Neuron (in vitro differentiated cells): Measurements from ENCODE around the gene FAM89A.
A peak's percentile ranks its signal among the peaks of the same experiment; 100 is the strongest.
"Not testable (repeated sequence)": the region's sequence is repeated elsewhere in the genome, so short reads cannot be mapped to it uniquely, and the experiment has no call there.

Experiments
- H2AFZ ChIP-seq: one replicate; pipeline ENCODE4 v1.6.1; 2013; ENCODE audit warnings: low read depth, mild to moderate bottlenecking, inconsistent platforms, low read length, moderate library complexity
- H3K27me3 ChIP-seq: one replicate; pipeline ENCODE4 v1.6.1; 2013; ENCODE audit warnings: low read length; ENCODE audit not compliant: insufficient read depth
- H3K36me3 ChIP-seq: one replicate; pipeline ENCODE4 v1.6.1; 2013; ENCODE audit warnings: low read length; ENCODE audit not compliant: insufficient read depth
- H3K4me1 ChIP-seq: one replicate; pipeline ENCODE4 v1.6.1; 2013; ENCODE audit warnings: low read length; ENCODE audit not compliant: insufficient read depth
- H3K4me3 ChIP-seq: 2 replicates; pipeline ENCODE4 v1.5.1; 2013; ENCODE audit warnings: mild to moderate bottlenecking, low read length, moderate library complexity
- H3K9me3 ChIP-seq: one replicate; pipeline ENCODE4 v1.6.1; 2013; ENCODE audit warnings: low read length

Gene FAM89A

DNA sequence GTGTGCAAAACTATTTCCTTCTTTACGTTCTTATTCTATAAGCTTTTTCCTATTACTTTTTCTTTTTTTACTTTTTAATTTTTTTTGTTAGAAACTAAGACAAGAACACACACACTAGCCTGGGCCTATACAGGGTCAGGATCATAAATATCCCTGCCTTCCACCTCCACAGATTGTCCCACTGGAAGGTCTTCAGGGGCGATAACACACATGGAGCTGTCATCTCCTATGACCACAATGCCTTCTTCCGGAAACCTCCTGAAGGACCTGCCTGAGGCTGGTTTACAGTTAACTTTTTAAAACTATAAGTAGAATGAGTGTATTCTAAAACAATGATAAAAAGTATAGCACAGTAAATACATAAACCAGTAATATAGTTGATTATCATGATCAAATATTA lies 10.3 kb upstream of the FAM89A start:
- H3K36me3 ChIP-seq, result no peaks in the 10 kb centered on the region

DNA sequence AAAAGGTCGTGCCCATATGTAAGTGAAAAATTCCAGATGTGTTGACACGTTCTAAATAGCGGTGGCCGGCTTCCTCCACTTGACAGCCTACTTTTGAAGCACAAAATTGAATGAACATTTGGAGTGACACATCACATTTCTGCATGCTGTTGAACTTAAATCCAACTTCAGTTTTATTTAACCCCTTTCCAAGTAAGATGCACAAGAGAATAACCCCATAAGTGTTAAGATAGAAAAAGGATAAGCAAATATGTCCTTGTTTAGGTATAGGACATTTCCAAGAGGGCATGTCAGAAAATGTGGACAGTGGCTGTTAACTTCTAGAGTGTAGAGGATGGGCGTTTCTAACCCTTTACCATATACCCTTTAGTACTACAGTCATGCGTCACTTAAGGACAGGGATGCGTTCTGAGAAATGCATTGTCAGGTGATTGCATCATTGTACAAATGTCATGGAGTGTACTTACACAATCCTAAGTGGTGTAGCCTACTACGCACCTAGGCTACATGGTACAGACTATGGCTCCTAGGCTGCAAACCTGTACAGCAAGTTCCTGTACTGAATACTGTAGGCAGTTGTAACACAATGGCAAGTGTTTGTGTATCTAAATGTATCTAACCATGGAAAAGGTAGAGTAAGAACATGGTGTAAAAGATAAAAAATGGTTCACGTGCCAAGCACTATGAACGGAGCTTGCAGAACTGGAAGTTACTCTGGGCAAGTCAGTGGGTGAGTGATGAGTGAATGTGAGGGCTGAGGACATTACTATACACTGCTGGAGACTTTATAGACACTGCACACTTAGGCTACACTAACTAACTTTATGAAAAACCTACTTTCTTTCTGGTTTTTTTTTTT lies 9.3 kb upstream of the FAM89A start:
- H3K27me3 ChIP-seq, result peaks cover 12% of the 10 kb centered on the region
- H2AFZ ChIP-seq, result no peak overlapping the region
- H3K36me3 ChIP-seq, result no peaks in the 10 kb centered on the region
- peaks cover 7% of the 10 kb centered on the region for H3K9me3 ChIP-seq
- H3K4me1 ChIP-seq, result peaks cover 17% of the 10 kb centered on the region
- H3K4me3 ChIP-seq, result no peak overlapping the region

More for the DNA sequence above, 10.3 kb upstream of the FAM89A start:
- no peak overlapping the region for H2AFZ ChIP-seq
- no peaks in the 10 kb centered on the region for H3K9me3 ChIP-seq
- peaks cover 19% of the 10 kb centered on the region for H3K4me1 ChIP-seq
- H3K27me3 ChIP-seq, result peaks cover 9% of the 10 kb centered on the region
- no peak overlapping the region for H3K4me3 ChIP-seq

DNA sequence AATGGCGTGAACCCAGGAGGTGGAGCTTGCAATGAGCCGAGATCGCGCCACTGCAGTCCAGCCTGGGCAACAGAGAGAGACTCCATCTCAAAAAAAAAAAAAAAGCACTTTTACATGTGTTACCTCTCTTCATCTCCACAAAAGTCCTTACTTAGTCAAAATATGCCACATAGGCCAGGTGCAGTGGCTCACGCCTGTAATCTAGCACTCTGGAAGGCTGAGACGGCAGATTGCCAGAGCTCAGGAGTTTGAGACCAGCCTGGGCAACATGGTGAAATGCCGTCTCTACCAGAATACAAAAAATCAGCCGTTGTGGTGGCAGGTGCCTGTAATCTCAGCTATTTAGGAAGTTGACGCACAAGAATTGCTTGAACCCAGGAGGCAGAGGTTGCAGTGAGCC lies 8.4 kb upstream of the FAM89A start:
- H3K9me3 ChIP-seq, H3K4me3 ChIP-seq, H3K36me3 ChIP-seq, H3K4me1 ChIP-seq, H2AFZ ChIP-seq: not testable (repeated sequence)
- peaks cover 12% of the 10 kb centered on the region for H3K27me3 ChIP-seq

DNA sequence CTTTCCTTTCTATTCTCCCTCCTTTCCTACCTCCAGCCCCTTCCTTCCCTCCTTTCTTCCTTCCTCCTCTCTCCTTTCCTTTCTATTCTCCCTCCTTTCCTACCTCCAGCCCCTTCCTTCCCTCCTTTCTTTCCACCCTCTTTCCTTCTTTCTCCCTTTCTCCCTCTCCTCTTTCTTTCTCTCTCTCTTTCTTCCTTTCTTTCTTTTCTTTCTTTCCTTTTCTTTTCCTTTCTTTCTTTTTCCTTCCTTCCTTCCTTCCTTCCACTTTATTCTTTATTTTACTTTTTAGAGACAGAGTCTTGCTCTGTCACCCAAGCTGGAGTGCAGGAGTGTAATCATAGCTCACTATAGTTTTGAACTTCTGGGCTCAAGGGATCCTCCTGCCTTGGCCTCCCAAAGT lies 7.5 kb upstream of the FAM89A start:
- H2AFZ ChIP-seq, H3K36me3 ChIP-seq, H3K4me1 ChIP-seq, H3K9me3 ChIP-seq, H3K4me3 ChIP-seq: not testable (repeated sequence)
- H3K27me3 ChIP-seq, result peaks cover 12% of the 10 kb centered on the region

- Histone ChIP-seq H3K4me3 (no peak overlapping the region), H3K9me3 (peaks cover 7% of the 10 kb centered on the region), H3K4me1 (no peaks in the 10 kb centered on the region), H2AFZ (no peak overlapping the region), H3K27me3 (peaks cover 12% of the 10 kb centered on the region), H3K36me3 (no peaks in the 10 kb centered on the region)
Observed at GRCh38 chr1:231046730-231047395, 6.8 kb upstream of the FAM89A start.

GRCh38 chr1:231045921-231046729 lies 6.1 kb upstream of the FAM89A start:
- H3K4me1 ChIP-seq, H2AFZ ChIP-seq, H3K4me3 ChIP-seq, H3K36me3 ChIP-seq, H3K9me3 ChIP-seq: not testable (repeated sequence)
- H3K27me3 ChIP-seq, result peaks cover 12% of the 10 kb centered on the region

DNA sequence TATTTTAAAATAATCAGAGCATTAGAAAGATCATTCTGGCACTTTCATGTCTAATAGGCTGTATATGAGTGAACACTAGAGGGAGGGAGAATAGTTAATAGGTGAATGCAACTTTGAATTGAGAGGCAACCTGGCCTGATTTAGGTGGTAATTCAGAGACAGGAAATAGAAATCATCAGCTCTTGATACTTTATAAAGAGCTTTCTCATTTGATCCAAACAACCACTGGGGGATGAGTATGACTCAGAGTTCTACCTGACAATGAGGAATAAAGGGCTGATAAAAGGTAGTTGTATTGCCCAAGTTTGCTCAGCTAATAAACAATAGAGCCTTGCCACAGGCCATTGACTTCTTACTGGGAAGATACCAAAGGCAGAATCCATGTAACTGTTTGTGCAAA lies 5.2 kb upstream of the FAM89A start:
- peaks cover 9% of the 10 kb centered on the region for H3K4me1 ChIP-seq
- no peak overlapping the region for H3K4me3 ChIP-seq
- H2AFZ ChIP-seq, result no peak overlapping the region
- no peaks in the 10 kb centered on the region for H3K36me3 ChIP-seq
- H3K9me3 ChIP-seq, result peaks cover 7% of the 10 kb centered on the region
- H3K27me3 ChIP-seq, result peaks cover 12% of the 10 kb centered on the region

DNA sequence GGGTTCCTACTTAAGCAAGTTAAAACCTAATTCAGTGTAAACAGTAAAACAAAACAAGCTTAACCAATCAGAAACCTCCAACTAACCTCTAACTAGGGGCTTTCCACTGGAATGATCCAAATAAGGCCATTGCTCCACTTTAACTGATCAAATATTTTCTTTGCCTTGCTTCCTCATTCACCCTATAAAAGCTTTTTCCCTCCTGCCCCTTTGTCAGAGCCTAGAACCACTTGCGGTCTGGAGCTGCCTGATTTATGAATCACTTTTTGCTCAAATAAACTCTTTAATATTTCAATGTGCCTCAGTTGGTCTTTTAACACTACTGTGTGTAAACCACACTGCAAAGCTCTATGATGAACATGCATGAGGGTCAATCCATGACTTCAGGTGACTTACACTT lies 4.5 kb upstream of the FAM89A start:
- Histone ChIP-seq H3K27me3 (peaks cover 12% of the 10 kb centered on the region), H3K9me3 (peaks cover 7% of the 10 kb centered on the region), H2AFZ (no peak overlapping the region)

DNA sequence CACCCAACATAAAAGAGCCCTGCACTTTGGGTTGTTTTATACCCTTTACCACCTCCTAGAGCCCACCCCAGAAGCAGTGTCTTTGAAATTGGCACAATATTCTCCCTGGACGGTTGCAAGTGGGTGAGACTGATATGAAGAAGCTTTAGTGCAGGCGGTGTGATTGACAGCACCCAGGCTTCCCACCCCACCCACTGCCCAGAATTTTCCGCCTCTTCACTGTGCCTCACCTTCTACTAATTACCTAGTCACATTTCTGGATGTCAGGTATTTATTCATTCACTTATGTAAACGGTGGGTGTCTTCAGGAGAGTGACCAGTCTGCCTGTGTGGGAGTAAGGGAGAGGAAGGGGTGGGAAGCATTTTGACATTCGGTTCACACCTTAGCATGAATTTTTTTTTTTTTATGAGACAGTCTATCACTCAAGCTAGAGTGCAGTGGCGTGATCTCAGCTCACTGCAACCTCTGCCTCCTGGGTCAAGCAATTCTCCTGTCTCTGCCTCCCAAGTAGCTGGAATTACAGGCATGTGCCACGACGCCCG lies 1.7 kb upstream of the FAM89A start:
- Histone ChIP-seq H3K4me1 (peaks cover 21% of the 10 kb centered on the region), H3K36me3 (no peaks in the 10 kb centered on the region), H2AFZ (no peak overlapping the region), H3K9me3 (peaks cover 7% of the 10 kb centered on the region), H3K27me3 (peaks cover 4% of the 10 kb centered on the region), H3K4me3 (no peak overlapping the region)

More for the DNA sequence above, 4.5 kb upstream of the FAM89A start:
- Histone ChIP-seq H3K4me1 (peaks cover 10% of the 10 kb centered on the region), H3K36me3 (no peaks in the 10 kb centered on the region), H3K4me3 (no peak overlapping the region)

DNA sequence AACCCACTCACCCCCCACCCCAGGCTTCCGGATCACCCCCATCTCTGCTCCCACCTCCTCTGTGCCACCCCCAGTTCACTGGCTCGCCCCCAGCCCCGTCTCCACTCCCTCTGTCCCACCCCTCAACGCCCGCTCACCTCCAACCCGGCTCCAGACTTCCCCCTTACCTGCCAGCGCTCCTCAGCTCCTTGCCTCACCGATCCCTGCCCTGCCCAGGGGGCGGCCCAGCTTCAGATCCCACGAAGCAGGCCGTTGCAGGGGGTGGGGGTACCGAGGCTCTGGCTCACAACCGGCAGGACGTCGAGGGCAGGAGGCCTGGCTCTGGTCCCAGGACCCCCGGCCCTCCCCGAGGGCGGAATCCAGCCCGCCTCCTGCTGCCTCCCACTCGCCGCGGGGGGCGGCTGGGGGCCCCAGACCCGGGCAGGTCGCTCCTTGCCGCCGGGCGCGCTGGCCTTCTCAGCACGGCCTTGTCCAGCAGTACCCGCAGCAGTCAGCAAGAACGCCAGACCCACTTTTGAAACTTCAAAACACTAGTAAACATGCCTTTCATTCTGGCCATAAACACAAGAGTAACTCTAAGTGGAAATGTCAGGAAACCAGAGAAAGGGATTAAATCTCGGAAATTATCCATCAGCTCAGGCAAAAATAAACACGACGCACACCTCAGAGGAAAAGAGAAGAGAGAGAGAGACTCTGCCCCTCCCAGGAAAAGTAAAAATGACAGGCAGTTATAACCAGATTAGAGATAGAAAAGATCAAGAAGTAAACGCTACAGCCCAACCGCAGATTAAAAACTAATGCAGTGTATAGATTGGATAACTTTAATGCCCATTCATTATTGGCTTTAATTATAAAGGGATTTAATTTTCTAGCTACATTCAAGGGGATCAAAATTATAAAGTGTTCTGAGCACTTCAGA lies 1.0 kb upstream of the FAM89A start:
- peaks cover 7% of the 10 kb centered on the region for H3K9me3 ChIP-seq
- peaks cover 3% of the 10 kb centered on the region for H3K27me3 ChIP-seq
- no peaks in the 10 kb centered on the region for H3K36me3 ChIP-seq
- no peak overlapping the region for H3K4me3 ChIP-seq
- peaks cover 21% of the 10 kb centered on the region for H3K4me1 ChIP-seq
- H2AFZ ChIP-seq, result peak overlapping the region; percentile 78

DNA sequence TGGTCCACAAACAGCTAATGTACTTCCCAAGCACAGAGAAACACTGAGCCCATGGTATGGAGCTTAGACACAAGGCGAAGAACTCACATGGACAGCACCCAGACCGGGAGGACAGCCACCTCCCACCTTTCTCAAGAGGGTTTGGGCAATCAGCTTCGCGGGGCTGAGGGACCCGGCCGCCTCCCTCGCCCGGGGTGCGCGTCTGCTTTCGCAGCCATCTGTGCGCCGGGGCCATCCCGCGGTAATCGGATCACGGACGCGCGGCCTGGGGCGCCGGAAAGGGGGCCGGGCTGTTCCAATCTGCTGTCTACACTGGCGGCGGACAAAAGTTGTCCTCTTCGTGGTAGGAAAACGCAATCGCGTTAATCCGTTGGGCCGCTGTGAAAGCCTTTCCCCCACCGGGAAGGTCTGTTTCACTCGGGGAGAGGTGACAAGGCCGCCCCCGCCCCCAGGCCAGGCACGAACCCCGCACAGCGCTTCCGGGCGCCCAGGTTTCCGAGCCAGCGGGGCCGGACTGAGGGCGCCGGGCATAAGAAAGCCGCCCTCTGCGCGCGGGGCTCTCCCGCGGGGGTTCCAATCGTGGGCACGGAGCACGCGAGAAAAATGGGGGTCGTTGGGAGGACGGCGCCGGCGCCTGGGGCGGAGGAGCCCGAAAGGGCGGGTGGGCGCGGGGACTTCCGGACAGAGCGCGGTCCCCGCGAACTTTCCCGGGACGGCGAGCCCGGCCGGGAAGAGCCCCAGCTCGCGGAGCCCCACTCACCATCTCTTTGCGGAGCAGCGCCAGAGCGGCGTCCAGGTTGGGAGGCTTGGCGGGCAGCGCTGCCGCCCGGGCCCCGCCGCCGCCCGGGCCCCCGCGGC lies 664 bp downstream of the FAM89A start:
- peak overlapping the region; percentile 93 for H2AFZ ChIP-seq
- H3K4me3 ChIP-seq, result peak overlapping the region; percentile 59
- peaks cover 21% of the 10 kb centered on the region for H3K4me1 ChIP-seq
- no peaks in the 10 kb centered on the region for H3K36me3 ChIP-seq
- H3K27me3 ChIP-seq, result no peaks in the 10 kb centered on the region
- H3K9me3 ChIP-seq, result peaks cover under 1% of the 10 kb centered on the region
